Activated T-cell treated with anti-CD3 and anti-CD28 coated beads, Interleukin-2, amount 50 U/mL, for 72 hours (primary cell): ENCODE measurements around the gene SOD3. TPM values are rescaled to one million over a fixed set of nuclear protein-coding genes. Genes with fewer than 3 reads are reported as not detected.
A peak's percentile ranks its signal among the peaks of the same experiment; 100 is the strongest.

Source experiments
- ATAC-seq, 2 donors: fragments of 150-1000 bp; cut with Tn5 transposase; replicated peaks in 1 of 2; 2 replicates each; pipeline ENCODE4 v1.10.0; 2021; ENCODE audit warnings: moderate library complexity in 2 of 2, mild to moderate bottlenecking in 1 of 2
- DNase-seq, 2 donors: peaks; one replicate each; pipeline ENCODE4 v3.0.0; 2021 to 2022; ENCODE audit warnings: mixed read lengths in 1 of 2
- H3K27ac Mint-ChIP-seq: one replicate; pipeline ENCODE4 v1.8.0; 2022; ENCODE audit warnings: mild to moderate bottlenecking, moderate library complexity, mixed read lengths
- H3K27me3 Mint-ChIP-seq: one replicate; pipeline ENCODE4 v1.8.0; 2022; ENCODE audit warnings: low read depth, mixed read lengths
- H3K36me3 Mint-ChIP-seq, 2 donors: one replicate each; pipeline ENCODE4 v1.8.0; 2022; ENCODE audit warnings: mixed read lengths in 2 of 2, mild to moderate bottlenecking in 1 of 2; ENCODE audit not compliant: insufficient read depth in 2 of 2
- H3K4me1 Mint-ChIP-seq: one replicate; pipeline ENCODE4 v1.8.0; 2022; ENCODE audit warnings: low read depth, mixed read lengths
- H3K4me3 Mint-ChIP-seq, 2 donors: one replicate each; pipeline ENCODE4 v1.8.0; 2022; ENCODE audit warnings: mild to moderate bottlenecking in 2 of 2, mixed read lengths in 2 of 2, moderate library complexity in 2 of 2
- H3K9me3 Mint-ChIP-seq, 2 donors: one replicate each; pipeline ENCODE4 v1.8.0; 2022; ENCODE audit warnings: mixed read lengths in 2 of 2
- total RNA-seq, 2 donors: library from RNA; stranded (reverse); gene quantifications; one replicate each; pipeline ENCODE4 v1.2.3, GENCODE V29; 2022

SOD3 gene
- total RNA-seq, 2 donors from 2014 or later: not detected

- H3K27ac Mint-ChIP-seq: no peak overlapping the region
- ATAC-seq (no peak), DNase-seq (no peak)
- no peaks in the 10 kb centered on the region for H3K4me1 Mint-ChIP-seq
- peaks cover 57% of the 10 kb centered on the region for H3K27me3 Mint-ChIP-seq
- H3K4me3 Mint-ChIP-seq: peak overlapping the region in 1 of 2 donors; percentile 20
- no peaks in the 10 kb centered on the region for H3K9me3 Mint-ChIP-seq
- peaks cover 0 to 1% of the 10 kb centered on the region in 2 donors for H3K36me3 Mint-ChIP-seq
Measured at GRCh38 chr4:24799544-24800324, 4.4 kb downstream of the SOD3 start.

- H3K27ac Mint-ChIP-seq: no peak overlapping the region
- ATAC-seq: no peak
- peaks cover 0 to 1% of the 10 kb centered on the region in 2 donors for H3K36me3 Mint-ChIP-seq
- no peaks in the 10 kb centered on the region for H3K9me3 Mint-ChIP-seq
- H3K27me3 Mint-ChIP-seq: peaks cover 60% of the 10 kb centered on the region
- H3K4me1 Mint-ChIP-seq: no peaks in the 10 kb centered on the region
- no peak for DNase-seq
- H3K4me3 Mint-ChIP-seq: peak overlapping the region in 1 of 2 donors; percentile 20
Measured at GRCh38 chr4:24800325-24800895, 5.0 kb downstream of the SOD3 start.

GRCh38 chr4:24801136-24801855 lies 5.9 kb downstream of the SOD3 start:
- Mint-ChIP-seq H3K9me3 (no peaks in the 10 kb centered on the region), H3K36me3 (peaks cover 0 to 1% of the 10 kb centered on the region in 2 donors), H3K4me3 (no peak overlapping the region), H3K27ac (no peak overlapping the region), H3K27me3 (peaks cover 56% of the 10 kb centered on the region), H3K4me1 (no peaks in the 10 kb centered on the region)
- no peak for DNase-seq
- ATAC-seq: no peak

GRCh38 chr4:24802648-24803047 lies 7.3 kb downstream of the SOD3 start:
- H3K9me3 Mint-ChIP-seq: no peaks in the 10 kb centered on the region
- H3K27ac Mint-ChIP-seq: no peak overlapping the region
- H3K4me3 Mint-ChIP-seq: no peak overlapping the region
- H3K4me1 Mint-ChIP-seq: no peaks in the 10 kb centered on the region
- DNase-seq (no peak), ATAC-seq (no peak)
- H3K27me3 Mint-ChIP-seq: peaks cover 55% of the 10 kb centered on the region
- H3K36me3 Mint-ChIP-seq: peaks cover 0 to 1% of the 10 kb centered on the region in 2 donors

GRCh38 chr4:24805067-24805466 lies 9.7 kb downstream of the SOD3 start:
- Mint-ChIP-seq H3K4me3 (no peak overlapping the region), H3K27me3 (peaks cover 39% of the 10 kb centered on the region), H3K27ac (no peak overlapping the region)

GRCh38 chr4:24805566-24805965 lies 10.2 kb downstream of the SOD3 start:
- ATAC-seq (no peak), DNase-seq (no peak)
- peaks cover 0 to 1% of the 10 kb centered on the region in 2 donors for H3K36me3 Mint-ChIP-seq
- H3K27ac Mint-ChIP-seq: no peak overlapping the region
- no peaks in the 10 kb centered on the region for H3K4me1 Mint-ChIP-seq
- H3K27me3 Mint-ChIP-seq: peaks cover 34% of the 10 kb centered on the region
- H3K9me3 Mint-ChIP-seq: no peaks in the 10 kb centered on the region
- no peak overlapping the region for H3K4me3 Mint-ChIP-seq

More at GRCh38 chr4:24805067-24805466, 9.7 kb downstream of the SOD3 start:
- DNase-seq (no peak), ATAC-seq (no peak)
- H3K9me3 Mint-ChIP-seq: no peaks in the 10 kb centered on the region
- H3K36me3 Mint-ChIP-seq: peaks cover 0 to 1% of the 10 kb centered on the region in 2 donors
- H3K4me1 Mint-ChIP-seq: no peaks in the 10 kb centered on the region

GRCh38 chr4:24806206-24806990 lies 11.0 kb downstream of the SOD3 start:
- no peaks in the 10 kb centered on the region for H3K4me1 Mint-ChIP-seq
- H3K27ac Mint-ChIP-seq: no peak overlapping the region

GRCh38 chr4:24807611-24808010 lies 12.2 kb downstream of the SOD3 start:
- Mint-ChIP-seq H3K4me3 (no peak overlapping the region), H3K27ac (no peak overlapping the region), H3K27me3 (peaks cover 14% of the 10 kb centered on the region), H3K4me1 (no peaks in the 10 kb centered on the region), H3K36me3 (peaks cover 0 to 1% of the 10 kb centered on the region in 2 donors), H3K9me3 (peaks cover 3 to 7% of the 10 kb centered on the region in 2 donors)
- DNase-seq (no peak), ATAC-seq (no peak)

More at GRCh38 chr4:24806206-24806990, 11.0 kb downstream of the SOD3 start:
- ATAC-seq: no peak
- DNase-seq: no peak
- Mint-ChIP-seq H3K36me3 (no peaks in the 10 kb centered on the region), H3K4me3 (no peak overlapping the region), H3K9me3 (no peaks in the 10 kb centered on the region), H3K27me3 (peaks cover 26% of the 10 kb centered on the region)

GRCh38 chr4:24808261-24808660 lies 12.9 kb downstream of the SOD3 start:
- no peak for DNase-seq
- Mint-ChIP-seq H3K4me3 (no peak overlapping the region), H3K36me3 (peaks cover 0 to 1% of the 10 kb centered on the region in 2 donors), H3K27ac (no peak overlapping the region), H3K4me1 (no peaks in the 10 kb centered on the region), H3K9me3 (peaks cover 3 to 7% of the 10 kb centered on the region in 2 donors), H3K27me3 (peaks cover 8% of the 10 kb centered on the region)
- no peak for ATAC-seq

GRCh38 chr4:24808955-24809354 lies 13.6 kb downstream of the SOD3 start:
- Mint-ChIP-seq H3K36me3 (peaks cover 0 to 1% of the 10 kb centered on the region in 2 donors), H3K27me3 (peaks cover 8% of the 10 kb centered on the region), H3K27ac (no peak overlapping the region), H3K9me3 (peaks cover 3 to 7% of the 10 kb centered on the region in 2 donors), H3K4me1 (no peaks in the 10 kb centered on the region), H3K4me3 (no peak overlapping the region)
- no peak for ATAC-seq
- DNase-seq: no peak

- DNase-seq (no peak), ATAC-seq (no peak)
- no peaks in the 10 kb centered on the region for H3K4me1 Mint-ChIP-seq
- peaks cover 3 to 7% of the 10 kb centered on the region in 2 donors for H3K9me3 Mint-ChIP-seq
- H3K36me3 Mint-ChIP-seq: peaks cover 0 to 1% of the 10 kb centered on the region in 2 donors
- H3K4me3 Mint-ChIP-seq: no peak overlapping the region
- peaks cover 8% of the 10 kb centered on the region for H3K27me3 Mint-ChIP-seq
- no peak overlapping the region for H3K27ac Mint-ChIP-seq
Measured at GRCh38 chr4:24809376-24809775, 14.0 kb downstream of the SOD3 start.

GRCh38 chr4:24809815-24810405 lies 14.5 kb downstream of the SOD3 start:
- DNase-seq: no peak
- Mint-ChIP-seq H3K27ac (no peak overlapping the region), H3K36me3 (peaks cover 0 to 1% of the 10 kb centered on the region in 2 donors), H3K4me1 (no peaks in the 10 kb centered on the region), H3K27me3 (peaks cover 3% of the 10 kb centered on the region), H3K4me3 (no peak overlapping the region), H3K9me3 (peaks cover 3 to 7% of the 10 kb centered on the region in 2 donors)
- no peak for ATAC-seq
